Peyer's patch (tissue), 4 donors: ENCODE measurements around the gene HNRNPL. TPM values are rescaled to one million over a fixed set of nuclear protein-coding genes. Genes with fewer than 3 reads are reported as not detected.
"Not testable (repeated sequence)": the region's sequence is repeated elsewhere in the genome, so short reads cannot be mapped to it uniquely, and the experiment has no call there.

ENCODE experiments used
- DNase-seq, 3 donors: peaks; one replicate each; pipeline ENCODE4 v3.0.0-alpha.2; 2017 to 2019
- H3K27ac ChIP-seq, 4 donors: fragments of 200-600 bp; sonication (generic); one replicate each; pipeline ENCODE4 v1.5.1; 2016 to 2019
- H3K27me3 ChIP-seq, 2 donors: fragments of 200-600 bp; sonication (generic); one replicate each; pipeline ENCODE4 v1.5.1; 2019
- H3K36me3 ChIP-seq, 3 donors: fragments of 200-600 bp; sonication (generic); one replicate each; pipeline ENCODE4 v1.5.1; 2016 to 2019
- H3K4me1 ChIP-seq, 4 donors: fragments of 200-600 bp; sonication (generic); one replicate each; pipeline ENCODE4 v1.5.1; 2016 to 2019
- H3K4me3 ChIP-seq, 4 donors: fragments of 200-600 bp; sonication (generic); 1 replicate in 3 of 4; 2 replicates in 1 of 4; pipeline ENCODE4 v1.5.1; 2016 to 2019; ENCODE audit warnings: mild to moderate bottlenecking in 1 of 4
- H3K9me3 ChIP-seq, 4 donors: fragments of 200-600 bp; sonication (generic); one replicate each; pipeline ENCODE4 v1.5.1; 2016 to 2019; ENCODE audit warnings: mild to moderate bottlenecking in 1 of 4
- POLR2A ChIP-seq, 2 donors: fragments of 450-650 bp; IDR thresholded peaks; one replicate each; pipeline ENCODE4 v1.5.1; 2017; ENCODE audit warnings: antibody characterized with exemption in 2 of 2, mild to moderate bottlenecking in 2 of 2, moderate library complexity in 2 of 2
- total RNA-seq, 4 donors: library from RNA; depleted of rRNA; stranded (reverse); fragments of >200 nt; gene quantifications; one replicate each; pipeline ENCODE4 v1.1.0, GENCODE V29; 2016
- TF ChIP-seq, protein P1 (sequence below), 6 experiments: fragments of 450-650 bp in 4 of 6; fragments of 200-600 bp in 2 of 6; sonication (generic) in 1 of 6; IDR thresholded peaks; one replicate each; pipeline ENCODE4 v1.5.1; 2017 to 2019; ENCODE audit warnings: antibody characterized with exemption in 6 of 6, mild to moderate bottlenecking in 3 of 6, moderate library complexity in 1 of 6

The HNRNPL gene
- total RNA-seq, 4 donors from 2014 or later = 149 to 229 (median 186) TPM

GRCh38 chr19:38817081-38817480, 32.7 kb downstream of the HNRNPL start:
- H3K36me3 ChIP-seq = peaks cover 0 to 31% (median 0%) of the 10 kb centered on the region in 3 donors
- DNase-seq = no peak

GRCh38 chr19:38816131-38816750, 33.5 kb downstream of the HNRNPL start:
- peak overlapping the region in 3 of 4 donors; percentile 75 to 96 (median 85) for H3K27ac ChIP-seq
- no peak overlapping the region for H3K4me3 ChIP-seq
- TF ChIP-seq POLR2A (IDR thresholded peaks at IDR 0.05) = no peak
- TF ChIP-seq, protein P1, sequence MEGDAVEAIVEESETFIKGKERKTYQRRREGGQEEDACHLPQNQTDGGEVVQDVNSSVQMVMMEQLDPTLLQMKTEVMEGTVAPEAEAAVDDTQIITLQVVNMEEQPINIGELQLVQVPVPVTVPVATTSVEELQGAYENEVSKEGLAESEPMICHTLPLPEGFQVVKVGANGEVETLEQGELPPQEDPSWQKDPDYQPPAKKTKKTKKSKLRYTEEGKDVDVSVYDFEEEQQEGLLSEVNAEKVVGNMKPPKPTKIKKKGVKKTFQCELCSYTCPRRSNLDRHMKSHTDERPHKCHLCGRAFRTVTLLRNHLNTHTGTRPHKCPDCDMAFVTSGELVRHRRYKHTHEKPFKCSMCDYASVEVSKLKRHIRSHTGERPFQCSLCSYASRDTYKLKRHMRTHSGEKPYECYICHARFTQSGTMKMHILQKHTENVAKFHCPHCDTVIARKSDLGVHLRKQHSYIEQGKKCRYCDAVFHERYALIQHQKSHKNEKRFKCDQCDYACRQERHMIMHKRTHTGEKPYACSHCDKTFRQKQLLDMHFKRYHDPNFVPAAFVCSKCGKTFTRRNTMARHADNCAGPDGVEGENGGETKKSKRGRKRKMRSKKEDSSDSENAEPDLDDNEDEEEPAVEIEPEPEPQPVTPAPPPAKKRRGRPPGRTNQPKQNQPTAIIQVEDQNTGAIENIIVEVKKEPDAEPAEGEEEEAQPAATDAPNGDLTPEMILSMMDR (IDR thresholded peaks at IDR 0.05) = no peak
- peaks cover 0 to 32% (median 2%) of the 10 kb centered on the region in 4 donors for H3K4me1 ChIP-seq
- H3K27me3 ChIP-seq = no peaks in the 10 kb centered on the region
- H3K9me3 ChIP-seq = no peaks in the 10 kb centered on the region
- H3K36me3 ChIP-seq = peaks cover 0 to 26% (median 0%) of the 10 kb centered on the region in 3 donors
- no peak for DNase-seq

More at GRCh38 chr19:38817081-38817480, 32.7 kb downstream of the HNRNPL start:
- TF ChIP-seq POLR2A (IDR thresholded peaks at IDR 0.05) = no peak
- TF ChIP-seq, protein P1 (IDR thresholded peaks at IDR 0.05) = no peak
- Histone ChIP-seq H3K9me3 (no peaks in the 10 kb centered on the region), H3K4me3 (no peak overlapping the region), H3K4me1 (peaks cover 0 to 38% (median 2%) of the 10 kb centered on the region in 4 donors), H3K27ac (peak overlapping the region in 2 of 4 donors; percentile 75 to 96), H3K27me3 (no peaks in the 10 kb centered on the region)

GRCh38 chr19:38815059-38816001, 34.5 kb downstream of the HNRNPL start:
- H3K27me3 ChIP-seq = no peaks in the 10 kb centered on the region
- peak overlapping the region in 3 of 4 donors; percentile 75 to 96 (median 85) for H3K27ac ChIP-seq
- peak overlapping the region in 1 of 4 donors; percentile 4 for H3K4me3 ChIP-seq
- peaks cover 0 to 26% (median 2%) of the 10 kb centered on the region in 4 donors for H3K4me1 ChIP-seq
- TF ChIP-seq, protein P1 (IDR thresholded peaks at IDR 0.05) = no peak
- TF ChIP-seq POLR2A (IDR thresholded peaks at IDR 0.05) = peak in 1 of 2 donors; percentile 46
- DNase-seq = peak in 2 of 3 donors; percentile 78 to 80
- no peaks in the 10 kb centered on the region for H3K9me3 ChIP-seq
- H3K36me3 ChIP-seq = peaks cover 0 to 24% (median 0%) of the 10 kb centered on the region in 3 donors

DNA sequence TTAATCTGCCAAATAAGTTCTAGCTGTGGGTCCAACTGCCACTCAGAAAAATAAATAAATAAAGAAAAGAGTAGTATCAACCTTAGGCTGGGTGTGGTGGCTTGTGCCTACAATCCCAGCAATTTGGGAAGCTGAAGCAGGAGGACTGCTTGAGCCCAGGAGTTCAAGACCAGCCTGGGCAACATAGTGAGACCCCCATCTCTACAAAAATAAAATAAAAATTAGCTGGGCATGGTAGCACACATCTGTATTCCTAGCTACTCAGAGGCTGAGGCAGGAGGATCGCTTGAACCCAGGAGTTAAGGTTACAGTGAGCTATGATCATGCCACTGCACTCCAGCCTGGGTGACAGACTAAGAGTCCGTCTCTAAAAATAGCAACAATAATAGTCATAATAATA, 35.9 kb downstream of the HNRNPL start:
- Histone ChIP-seq H3K4me1 (peaks cover 0 to 23% (median 2%) of the 10 kb centered on the region in 4 donors), H3K27ac (peak overlapping the region in 3 of 4 donors; percentile 75 to 96 (median 85)), H3K4me3 (peak overlapping the region in 2 of 4 donors; percentile 40 to 56), H3K36me3 (peaks cover 0 to 24% (median 0%) of the 10 kb centered on the region in 3 donors)
- DNase-seq, H3K9me3 ChIP-seq, H3K27me3 ChIP-seq: not testable (repeated sequence)

DNA sequence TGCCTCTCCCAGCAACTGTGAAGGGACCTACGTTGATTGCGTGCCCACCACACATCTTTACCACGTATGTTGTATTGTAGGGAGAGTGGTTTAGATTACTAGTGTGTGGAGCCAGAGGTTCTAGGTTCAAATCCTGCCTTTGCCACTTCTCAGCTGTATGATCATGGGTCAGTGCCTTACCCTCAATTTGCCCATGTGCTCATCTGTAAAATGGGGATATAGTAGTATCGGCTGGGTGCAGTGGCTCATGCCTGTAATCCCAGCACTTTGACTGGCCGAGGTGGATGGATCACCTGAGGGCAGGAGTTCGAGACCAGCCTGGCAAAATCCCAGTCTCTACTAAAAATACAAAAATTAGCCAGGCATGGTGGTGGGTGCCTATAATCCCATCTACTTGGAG, 36.5 kb downstream of the HNRNPL start:
- TF ChIP-seq POLR2A (IDR thresholded peaks at IDR 0.05) = no peak
- TF ChIP-seq, protein P1 (IDR thresholded peaks at IDR 0.05) = no peak
- Histone ChIP-seq H3K4me3 (peak overlapping the region in 2 of 4 donors; percentile 40 to 56), H3K9me3 (no peaks in the 10 kb centered on the region), H3K27me3 (no peaks in the 10 kb centered on the region), H3K36me3 (peaks cover 0 to 24% (median 0%) of the 10 kb centered on the region in 3 donors), H3K27ac (peak overlapping the region in 3 of 4 donors; percentile 75 to 96 (median 85)), H3K4me1 (peaks cover 0 to 21% (median 2%) of the 10 kb centered on the region in 4 donors)
- DNase-seq = no peak
